T-helper 2 cell treated with Interferon-gamma antibody and Interleukin-4, amounts not matched to agents 5 μg/mL and 100 μg/mL, for 36 hours (primary cell): ENCODE results near the gene TIMM17A.
"Not testable (repeated sequence)": the region's sequence is repeated elsewhere in the genome, so short reads cannot be mapped to it uniquely, and the experiment has no call there.

Experiments
- DNase-seq: peaks from one replicate; pipeline ENCODE4 v3.0.0; 2021; ENCODE audit warnings: low spot score
- H3K27ac Mint-ChIP-seq: one replicate; pipeline ENCODE4 v1.8.0; 2021; ENCODE audit warnings: mild to moderate bottlenecking, mixed read lengths
- H3K27me3 Mint-ChIP-seq: one replicate; pipeline ENCODE4 v1.8.0; 2021; ENCODE audit warnings: low read depth, mixed read lengths
- H3K36me3 Mint-ChIP-seq: one replicate; pipeline ENCODE4 v1.8.0; 2021; ENCODE audit warnings: low read depth, mixed read lengths
- H3K4me1 Mint-ChIP-seq: one replicate; pipeline ENCODE4 v1.8.0; 2021; ENCODE audit warnings: low read depth, mixed read lengths
- H3K4me3 Mint-ChIP-seq: one replicate; pipeline ENCODE4 v1.8.0; 2022; ENCODE audit warnings: mild to moderate bottlenecking, moderate library complexity, mixed read lengths
- H3K9me3 Mint-ChIP-seq: one replicate; pipeline ENCODE4 v1.8.0; 2021; ENCODE audit warnings: mixed read lengths

Gene TIMM17A

GRCh38 chr1:201930137-201930536, 25.2 kb upstream of the TIMM17A start:
- Mint-ChIP-seq H3K27ac (no peak overlapping the region), H3K4me1 (no peaks in the 10 kb centered on the region), H3K36me3 (no peaks in the 10 kb centered on the region), H3K9me3 (no peaks in the 10 kb centered on the region), H3K4me3 (no peak overlapping the region), H3K27me3 (peaks cover 17% of the 10 kb centered on the region)
- DNase-seq = no peak

GRCh38 chr1:201930803-201931202, 24.5 kb upstream of the TIMM17A start:
- H3K36me3 Mint-ChIP-seq = no peaks in the 10 kb centered on the region
- H3K4me3 Mint-ChIP-seq = no peak overlapping the region
- H3K27me3 Mint-ChIP-seq = peaks cover 18% of the 10 kb centered on the region
- H3K4me1 Mint-ChIP-seq = no peaks in the 10 kb centered on the region
- H3K27ac Mint-ChIP-seq = no peak overlapping the region
- no peaks in the 10 kb centered on the region for H3K9me3 Mint-ChIP-seq
- no peak for DNase-seq

GRCh38 chr1:201933840-201934430, 21.4 kb upstream of the TIMM17A start:
- no peak for DNase-seq
- Mint-ChIP-seq H3K27ac (no peak overlapping the region), H3K9me3 (no peaks in the 10 kb centered on the region), H3K4me3 (no peak overlapping the region), H3K36me3 (no peaks in the 10 kb centered on the region), H3K4me1 (no peaks in the 10 kb centered on the region), H3K27me3 (peaks cover 21% of the 10 kb centered on the region)

- no peaks in the 10 kb centered on the region for H3K4me1 Mint-ChIP-seq
- no peak overlapping the region for H3K4me3 Mint-ChIP-seq
- no peak overlapping the region for H3K27ac Mint-ChIP-seq
- H3K9me3 Mint-ChIP-seq = no peaks in the 10 kb centered on the region
- H3K27me3 Mint-ChIP-seq = peaks cover 23% of the 10 kb centered on the region
- no peaks in the 10 kb centered on the region for H3K36me3 Mint-ChIP-seq
- DNase-seq = no peak
Measured at GRCh38 chr1:201937624-201938213, 17.6 kb upstream of the TIMM17A start.

GRCh38 chr1:201938440-201939035, 16.8 kb upstream of the TIMM17A start:
- DNase-seq = no peak
- no peaks in the 10 kb centered on the region for H3K36me3 Mint-ChIP-seq
- H3K4me3 Mint-ChIP-seq = no peak overlapping the region
- H3K27me3 Mint-ChIP-seq = peaks cover 26% of the 10 kb centered on the region
- H3K4me1 Mint-ChIP-seq = no peaks in the 10 kb centered on the region
- H3K9me3 Mint-ChIP-seq = no peaks in the 10 kb centered on the region
- H3K27ac Mint-ChIP-seq = no peak overlapping the region

GRCh38 chr1:201939148-201939547, 16.2 kb upstream of the TIMM17A start:
- H3K4me3 Mint-ChIP-seq = no peak overlapping the region
- H3K9me3 Mint-ChIP-seq = no peaks in the 10 kb centered on the region
- no peaks in the 10 kb centered on the region for H3K4me1 Mint-ChIP-seq
- H3K36me3 Mint-ChIP-seq = no peaks in the 10 kb centered on the region
- peaks cover 31% of the 10 kb centered on the region for H3K27me3 Mint-ChIP-seq
- no peak overlapping the region for H3K27ac Mint-ChIP-seq
- no peak for DNase-seq

GRCh38 chr1:201939574-201939973, 15.7 kb upstream of the TIMM17A start:
- no peaks in the 10 kb centered on the region for H3K36me3 Mint-ChIP-seq
- no peaks in the 10 kb centered on the region for H3K4me1 Mint-ChIP-seq
- peaks cover 30% of the 10 kb centered on the region for H3K27me3 Mint-ChIP-seq
- H3K4me3 Mint-ChIP-seq = no peak overlapping the region
- H3K9me3 Mint-ChIP-seq = no peaks in the 10 kb centered on the region
- no peak for DNase-seq
- H3K27ac Mint-ChIP-seq = no peak overlapping the region

- H3K36me3 Mint-ChIP-seq, H3K27ac Mint-ChIP-seq, H3K9me3 Mint-ChIP-seq, H3K4me1 Mint-ChIP-seq, H3K4me3 Mint-ChIP-seq, DNase-seq: not testable (repeated sequence)
- peaks cover 31% of the 10 kb centered on the region for H3K27me3 Mint-ChIP-seq
Measured at GRCh38 chr1:201940316-201940715, 15.0 kb upstream of the TIMM17A start.

GRCh38 chr1:201941420-201942128, 13.7 kb upstream of the TIMM17A start:
- H3K27me3 Mint-ChIP-seq = peaks cover 38% of the 10 kb centered on the region
- H3K4me3 Mint-ChIP-seq = no peak overlapping the region
- H3K27ac Mint-ChIP-seq = no peak overlapping the region
- peaks cover 6% of the 10 kb centered on the region for H3K4me1 Mint-ChIP-seq
- no peak for DNase-seq
- no peaks in the 10 kb centered on the region for H3K9me3 Mint-ChIP-seq
- no peaks in the 10 kb centered on the region for H3K36me3 Mint-ChIP-seq

GRCh38 chr1:201942129-201942495, 13.2 kb upstream of the TIMM17A start:
- Mint-ChIP-seq H3K4me1 (peaks cover 7% of the 10 kb centered on the region), H3K4me3 (no peak overlapping the region), H3K27ac (no peak overlapping the region), H3K27me3 (peaks cover 44% of the 10 kb centered on the region), H3K9me3 (no peaks in the 10 kb centered on the region), H3K36me3 (no peaks in the 10 kb centered on the region)
- no peak for DNase-seq

GRCh38 chr1:201944002-201944401, 11.3 kb upstream of the TIMM17A start:
- Mint-ChIP-seq H3K4me1 (peaks cover 7% of the 10 kb centered on the region), H3K27ac (no peak overlapping the region), H3K4me3 (no peak overlapping the region), H3K9me3 (no peaks in the 10 kb centered on the region), H3K27me3 (peaks cover 54% of the 10 kb centered on the region), H3K36me3 (no peaks in the 10 kb centered on the region)
- DNase-seq = no peak

- H3K36me3 Mint-ChIP-seq = no peaks in the 10 kb centered on the region
- H3K4me3 Mint-ChIP-seq = no peak overlapping the region
- no peak for DNase-seq
- H3K27me3 Mint-ChIP-seq = peaks cover 56% of the 10 kb centered on the region
- H3K4me1 Mint-ChIP-seq = peaks cover 7% of the 10 kb centered on the region
- H3K27ac Mint-ChIP-seq = no peak overlapping the region
- H3K9me3 Mint-ChIP-seq = no peaks in the 10 kb centered on the region
Measured at GRCh38 chr1:201944639-201945038, 10.7 kb upstream of the TIMM17A start.

GRCh38 chr1:201945157-201945556, 10.1 kb upstream of the TIMM17A start:
- no peak overlapping the region for H3K27ac Mint-ChIP-seq
- H3K4me3 Mint-ChIP-seq = no peak overlapping the region
- no peaks in the 10 kb centered on the region for H3K9me3 Mint-ChIP-seq
- H3K4me1 Mint-ChIP-seq = peaks cover 7% of the 10 kb centered on the region
- no peaks in the 10 kb centered on the region for H3K36me3 Mint-ChIP-seq
- H3K27me3 Mint-ChIP-seq = peaks cover 58% of the 10 kb centered on the region
- no peak for DNase-seq

GRCh38 chr1:201945863-201946223, 9.5 kb upstream of the TIMM17A start:
- peaks cover 61% of the 10 kb centered on the region for H3K27me3 Mint-ChIP-seq

More at GRCh38 chr1:201945863-201946223, 9.5 kb upstream of the TIMM17A start:
- no peak for DNase-seq
- Mint-ChIP-seq H3K4me3 (no peak overlapping the region), H3K27ac (no peak overlapping the region), H3K4me1 (peaks cover 7% of the 10 kb centered on the region), H3K36me3 (no peaks in the 10 kb centered on the region), H3K9me3 (no peaks in the 10 kb centered on the region)
